ENCODE measurements around the gene ONECUT3.

DNA sequence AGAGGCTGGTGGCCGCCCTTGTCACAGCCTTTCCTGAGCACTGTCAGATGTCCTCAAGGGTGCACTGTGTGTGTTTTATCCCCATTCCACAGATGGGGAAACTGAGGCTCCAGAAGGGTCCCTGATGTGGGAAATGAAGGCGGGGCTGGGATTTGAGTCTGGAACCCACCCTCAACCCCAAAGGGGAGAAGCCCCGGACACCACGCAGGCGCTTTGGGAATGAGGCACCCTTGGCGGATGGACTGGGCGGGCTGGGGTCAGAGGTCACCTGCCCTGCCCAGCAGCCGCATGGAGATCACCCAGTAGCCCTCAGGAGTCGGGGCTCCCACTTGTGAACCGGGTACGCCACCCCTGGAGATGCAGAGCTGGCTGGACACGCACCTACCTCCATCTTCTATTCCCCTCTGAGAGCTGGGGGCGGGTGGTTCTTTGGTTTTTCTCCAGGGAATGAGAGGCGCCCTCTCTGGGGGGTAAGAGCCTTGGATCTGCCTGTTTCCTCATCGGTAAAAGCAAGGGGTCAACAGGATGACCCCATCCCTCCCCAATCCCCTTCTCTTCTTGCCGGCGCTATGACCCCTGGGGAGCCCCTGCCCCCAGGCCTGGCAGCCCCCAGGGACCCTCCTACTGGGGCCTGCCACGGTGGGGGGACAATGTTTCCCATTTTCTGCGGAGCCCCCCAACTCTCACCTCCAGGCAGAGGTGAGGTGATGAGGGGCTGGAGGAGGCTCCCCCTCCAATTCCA, 8.3 kb upstream of the ONECUT3 start:
- TF ChIP-seq CTCF (IDR thresholded peaks at IDR 0.05), result no peak
- no peak for TF ChIP-seq POLR2A (IDR thresholded peaks at IDR 0.05)
